GM12801 (cell line): ENCODE results near the gene COL5A3.

Experiments
- CTCF ChIP-seq: IDR thresholded peaks from one replicate; pipeline ENCODE4 v1.5.1; 2011; ENCODE audit warnings: control low read depth; ENCODE audit not compliant: insufficient read length; ENCODE audit errors: extremely low read depth

COL5A3 gene

GRCh38 chr19:9989504-9989903 is 20.8 kb downstream of the COL5A3 start:
- no peak for TF ChIP-seq CTCF

- TF ChIP-seq CTCF, result no peak
Observed at GRCh38 chr19:9986787-9987281, 23.5 kb downstream of the COL5A3 start.

GRCh38 chr19:9981406-9982260 is 28.7 kb downstream of the COL5A3 start:
- no peak for TF ChIP-seq CTCF

GRCh38 chr19:9972103-9972502 is 38.2 kb downstream of the COL5A3 start:
- no peak for TF ChIP-seq CTCF

- no peak for TF ChIP-seq CTCF
Observed at GRCh38 chr19:9971166-9971897, 39.0 kb downstream of the COL5A3 start.

- TF ChIP-seq CTCF, result no peak
Observed at GRCh38 chr19:9970481-9970880, 39.8 kb downstream of the COL5A3 start.

GRCh38 chr19:9969688-9969975 is 40.7 kb downstream of the COL5A3 start:
- TF ChIP-seq CTCF, result no peak
